ENCODE data around the gene ADAR. TPM values are rescaled to one million over a fixed set of nuclear protein-coding genes. Genes with fewer than 3 reads are reported as not detected.

Gene ADAR
- total RNA-seq, 8 experiments from 2014 or later: 56.8 to 127 (median 96.1) TPM

DNA sequence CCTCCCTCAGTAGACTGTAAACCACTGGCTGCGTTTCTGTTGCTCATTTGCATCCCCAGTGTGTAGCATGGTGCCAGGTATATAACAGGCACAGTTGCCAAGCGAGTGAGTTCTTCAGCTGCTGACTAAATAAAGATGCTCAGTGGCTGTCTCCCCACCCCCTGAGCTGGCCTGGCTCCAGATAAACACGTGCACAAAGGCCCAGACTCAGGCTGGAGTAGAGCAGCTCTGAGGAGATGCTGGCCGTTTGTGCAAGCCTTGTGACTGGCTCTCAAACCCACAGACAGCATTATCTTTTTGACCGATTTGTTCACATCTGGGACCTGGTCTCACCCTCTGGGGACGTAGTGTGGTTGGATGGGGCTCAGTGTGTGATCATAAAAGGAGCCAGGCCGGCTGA is 33.3 kb downstream of the ADAR start:
- in situ Hi-C loops (cut with MboI; ENCODE audit: low pct_unique_long_range_greater_than_20kb in 2 of 9, low sequenced_read_pairs in 9 of 9, unreplicated experiment in 9 of 9): loop anchor here in 3 of 9 experiments (25.0 kb wide), 1 partner anchor 488 kb away; the partner anchor contains the start of genes ADAM15 (in 3 of the 3) and EFNA4 (in 3 of the 3)
- Histone ChIP-seq H3K27ac (no peak overlapping the region), H3K4me1 (replicated peaks in 1 of 2) (peaks cover 18 to 25% of the 10 kb centered on the region in 2 donors), H3K4me3 (no peak overlapping the region)
- ATAC-seq (replicated peaks in 6 of 8): peak; percentile 17 to 90 (median 74)
- WGBS, 10 experiments: 0 to 60% (median 29%) methylated on average over 1 to 7 of the region's 7 CpGs; no CpG with 5 or more reads in 2 of the 10 experiments

DNA sequence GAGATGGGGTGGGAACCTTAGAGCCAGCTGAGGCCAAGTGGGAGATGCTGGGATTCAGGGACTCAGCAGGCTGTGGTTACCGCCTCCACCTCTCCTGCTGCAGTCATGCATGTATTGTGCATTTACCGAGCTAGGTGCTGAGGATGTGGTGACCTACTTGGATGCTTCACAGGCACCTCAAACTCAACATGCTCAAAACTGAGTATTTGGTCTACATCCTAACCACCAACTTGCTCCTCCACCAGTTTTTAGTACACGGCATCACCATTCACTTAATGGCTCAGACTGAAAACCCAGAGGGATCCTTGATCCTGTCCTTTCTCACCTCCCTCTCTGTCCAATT is 34.8 kb downstream of the ADAR start:
- WGBS, 10 experiments: 50 to 93% (median 86%) methylated on average over 1 to 3 of the region's 3 CpGs; no CpG with 5 or more reads in 3 of the 10 experiments
- ATAC-seq (replicated peaks in 6 of 8): no peak
- in situ Hi-C loops (cut with MboI; ENCODE audit: low pct_unique_long_range_greater_than_20kb in 2 of 9, low sequenced_read_pairs in 9 of 9, unreplicated experiment in 9 of 9): loop anchor here in 3 of 9 experiments (25.0 kb wide), 1 partner anchor 489 kb away; the partner anchor contains the start of genes ADAM15 (in 3 of the 3) and EFNA4 (in 3 of the 3)

DNA sequence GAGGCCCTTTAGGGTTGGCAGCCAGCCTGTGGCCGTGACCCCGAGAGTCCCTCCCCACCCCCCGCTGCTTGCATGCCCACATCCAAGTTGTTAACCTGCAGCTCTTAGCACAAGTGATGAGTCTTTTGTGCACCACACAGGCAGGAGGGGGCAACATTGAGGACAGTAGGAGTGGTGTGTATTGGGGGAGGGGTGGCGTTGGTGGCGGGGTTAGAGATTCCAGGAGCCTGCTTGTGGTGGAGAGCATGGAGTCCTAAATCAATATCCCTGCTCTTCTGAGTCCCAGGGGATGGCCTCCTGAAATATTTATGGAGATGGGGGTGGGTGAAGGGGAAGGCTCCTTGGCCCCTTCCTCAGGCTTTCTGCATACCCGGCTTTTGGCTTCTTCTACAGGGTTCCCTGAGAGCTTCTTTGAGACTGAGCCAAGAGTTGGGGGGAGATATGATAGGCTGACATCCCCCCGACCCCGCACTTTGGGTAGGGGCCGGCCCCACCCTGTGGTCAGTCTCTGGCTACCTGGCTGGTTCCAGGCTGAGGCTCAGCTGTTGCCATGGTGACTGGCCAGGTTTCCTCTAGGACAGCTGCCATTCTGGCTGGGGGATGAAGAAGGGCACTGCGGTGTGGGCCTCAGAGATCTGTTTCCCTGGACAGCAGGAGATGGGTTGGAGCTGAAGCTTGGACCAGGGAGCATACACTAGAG is 35.4 kb downstream of the ADAR start:
- 61 to 100% (median 80%) methylated on average over 1 to 4 of the region's 10 CpGs; no CpG with 5 or more reads in 5 of the 10 experiments for WGBS, 10 experiments
- H3K4me1 ChIP-seq (replicated peaks in 1 of 2): peaks cover 27 to 35% of the 10 kb centered on the region in 2 donors
- H3K27ac ChIP-seq: peak overlapping the region; percentile 5 to 17
- in situ Hi-C loops (cut with MboI; ENCODE audit: low pct_unique_long_range_greater_than_20kb in 2 of 9, low sequenced_read_pairs in 9 of 9, unreplicated experiment in 9 of 9): loop anchor here in 3 of 9 experiments (25.0 kb wide), 1 partner anchor 490 kb away; the partner anchor contains the start of genes ADAM15 (in 3 of the 3) and EFNA4 (in 3 of the 3)
- peak in 1 of 8 experiments; percentile 9 for ATAC-seq (replicated peaks in 6 of 8)
- H3K4me3 ChIP-seq: no peak overlapping the region

More for the DNA sequence above, 34.8 kb downstream of the ADAR start:
- Histone ChIP-seq H3K27ac (no peak overlapping the region), H3K4me3 (no peak overlapping the region), H3K4me1 (replicated peaks in 1 of 2) (peaks cover 27 to 33% of the 10 kb centered on the region in 2 donors)

GRCh38 chr1:154571964-154572288 is 36.1 kb downstream of the ADAR start:
- WGBS, 10 experiments: 85 to 100% (median 91%) methylated on average over 1 to 28 of the region's 29 CpGs; no CpG with 5 or more reads in 5 of the 10 experiments
- Histone ChIP-seq H3K4me1 (replicated peaks in 1 of 2) (peaks cover 28 to 36% of the 10 kb centered on the region in 2 donors), H3K27ac (peak overlapping the region; percentile 5 to 17), H3K4me3 (no peak overlapping the region)
- ATAC-seq (replicated peaks in 6 of 8): no peak
- in situ Hi-C loops (cut with MboI; ENCODE audit: low pct_unique_long_range_greater_than_20kb in 2 of 9, low sequenced_read_pairs in 9 of 9, unreplicated experiment in 9 of 9): loop anchor here in 3 of 9 experiments (25.0 kb wide), 1 partner anchor 490 kb away; the partner anchor contains the start of genes ADAM15 (in 3 of the 3) and EFNA4 (in 3 of the 3)

DNA sequence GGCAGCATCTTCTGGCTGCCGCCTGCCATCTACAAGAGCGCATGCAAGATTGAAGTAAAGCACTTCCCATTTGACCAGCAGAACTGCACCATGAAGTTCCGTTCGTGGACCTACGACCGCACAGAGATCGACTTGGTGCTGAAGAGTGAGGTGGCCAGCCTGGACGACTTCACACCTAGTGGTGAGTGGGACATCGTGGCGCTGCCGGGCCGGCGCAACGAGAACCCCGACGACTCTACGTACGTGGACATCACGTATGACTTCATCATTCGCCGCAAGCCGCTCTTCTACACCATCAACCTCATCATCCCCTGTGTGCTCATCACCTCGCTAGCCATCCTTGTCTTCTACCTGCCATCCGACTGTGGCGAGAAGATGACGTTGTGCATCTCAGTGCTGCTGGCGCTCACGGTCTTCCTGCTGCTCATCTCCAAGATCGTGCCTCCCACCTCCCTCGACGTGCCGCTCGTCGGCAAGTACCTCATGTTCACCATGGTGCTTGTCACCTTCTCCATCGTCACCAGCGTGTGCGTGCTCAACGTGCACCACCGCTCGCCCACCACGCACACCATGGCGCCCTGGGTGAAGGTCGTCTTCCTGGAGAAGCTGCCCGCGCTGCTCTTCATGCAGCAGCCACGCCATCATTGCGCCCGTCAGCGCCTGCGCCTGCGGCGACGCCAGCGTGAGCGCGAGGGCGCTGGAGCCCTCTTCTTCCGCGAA is 36.6 kb downstream of the ADAR start:
- Histone ChIP-seq H3K27ac (no peak overlapping the region), H3K4me1 (replicated peaks in 1 of 2) (peaks cover 33 to 40% of the 10 kb centered on the region in 2 donors), H3K4me3 (no peak overlapping the region)
- in situ Hi-C loops (cut with MboI; ENCODE audit: low pct_unique_long_range_greater_than_20kb in 2 of 9, low sequenced_read_pairs in 9 of 9, unreplicated experiment in 9 of 9): loop anchor here in 3 of 9 experiments (25.0 kb wide), 1 partner anchor 491 kb away; the partner anchor contains the start of genes ADAM15 (in 3 of the 3) and EFNA4 (in 3 of the 3)
- ATAC-seq (replicated peaks in 6 of 8): no peak
- 92 to 100% (median 95%) methylated on average over 4 to 56 of the region's 59 CpGs; no CpG with 5 or more reads in 3 of the 10 experiments for WGBS, 10 experiments

GRCh38 chr1:154568157-154568815 is 39.7 kb downstream of the ADAR start:
- Histone ChIP-seq H3K4me3 (peak overlapping the region; percentile 41 to 56 (median 47)), H3K4me1 (replicated peaks in 1 of 2) (peaks cover 29 to 32% of the 10 kb centered on the region in 2 donors), H3K27ac (no peak overlapping the region)
- WGBS, 10 experiments: 0 to 6% (median 4%) methylated on average over 3 to 12 of the region's 17 CpGs; no CpG with 5 or more reads in 7 of the 10 experiments
- peak in 2 of 8 experiments; percentile 6 to 12 for ATAC-seq (replicated peaks in 6 of 8)
- in situ Hi-C loops (cut with MboI; ENCODE audit: low pct_unique_long_range_greater_than_20kb in 2 of 9, low sequenced_read_pairs in 9 of 9, unreplicated experiment in 9 of 9): loop anchor here in 3 of 9 experiments (25.0 kb wide), 1 partner anchor 494 kb away; the partner anchor contains the start of genes ADAM15 (in 3 of the 3) and EFNA4 (in 3 of the 3)

DNA sequence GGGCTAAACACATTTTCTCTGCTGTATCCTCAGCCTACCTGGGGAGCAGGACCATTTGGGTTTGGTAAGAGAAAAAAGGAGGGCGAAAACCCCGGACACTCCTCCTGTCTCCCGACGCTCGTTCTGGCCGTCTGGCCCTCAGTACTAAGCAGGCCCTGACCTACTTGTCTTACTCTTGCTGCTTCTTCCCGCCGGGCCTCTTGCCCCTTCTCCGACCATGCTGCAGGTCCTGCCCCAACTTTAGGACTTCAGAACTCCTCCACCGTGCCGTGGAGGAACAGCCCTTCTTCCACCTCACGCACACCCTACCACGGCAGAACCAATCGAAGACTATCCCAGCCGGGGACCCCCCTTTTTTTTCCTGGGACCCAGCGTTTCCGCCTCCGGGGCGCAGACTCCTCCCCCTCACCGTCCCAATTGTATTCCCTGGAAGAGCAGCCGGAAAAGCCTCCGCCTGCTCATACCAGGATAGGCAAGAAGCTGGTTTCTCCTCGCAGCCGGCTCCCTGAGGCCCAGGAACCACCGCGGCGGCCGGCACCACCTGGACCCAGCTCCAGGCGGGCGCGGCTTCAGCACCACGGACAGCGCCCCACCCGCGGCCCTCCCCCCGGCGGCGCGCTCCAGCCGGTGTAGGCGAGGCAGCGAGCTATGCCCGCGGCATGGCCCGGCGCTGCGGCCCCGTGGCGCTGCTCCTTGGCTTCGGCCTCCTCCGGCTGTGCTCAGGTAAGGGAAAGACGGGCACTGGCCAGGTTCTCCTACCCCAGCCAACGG is 40.4 kb downstream of the ADAR start, which contains the start of gene CHRNB2:
TSS of gene CHRNB2 (plus strand) at position 393 of the 771 bp plus-strand sequence. CDS start at position 660, 267 bp downstream.
- no peak within 1 kb of the TSS for H3K27ac ChIP-seq
- peak; percentile 90 to 100 (median 92) for ATAC-seq (replicated peaks in 6 of 8)
- in situ Hi-C loops (cut with MboI; ENCODE audit: low pct_unique_long_range_greater_than_20kb in 2 of 9, low sequenced_read_pairs in 9 of 9, unreplicated experiment in 9 of 9): loop anchor here in 3 of 9 experiments (25.0 kb wide), 1 partner anchor 495 kb away; the partner anchor contains the start of genes ADAM15 (in 3 of the 3) and EFNA4 (in 3 of the 3)
- H3K4me1 ChIP-seq (replicated peaks in 1 of 2): peaks cover 22 to 25% of the 10 kb centered on the region in 2 donors
- H3K4me3 ChIP-seq: peak within 1 kb of the TSS; percentile 41 to 56 (median 47)
- WGBS, 10 experiments: 0 to 12% (median 0%) methylated on average over 1 to 34 of the region's 53 CpGs; no CpG with 5 or more reads in 1 of the 10 experiments

DNA sequence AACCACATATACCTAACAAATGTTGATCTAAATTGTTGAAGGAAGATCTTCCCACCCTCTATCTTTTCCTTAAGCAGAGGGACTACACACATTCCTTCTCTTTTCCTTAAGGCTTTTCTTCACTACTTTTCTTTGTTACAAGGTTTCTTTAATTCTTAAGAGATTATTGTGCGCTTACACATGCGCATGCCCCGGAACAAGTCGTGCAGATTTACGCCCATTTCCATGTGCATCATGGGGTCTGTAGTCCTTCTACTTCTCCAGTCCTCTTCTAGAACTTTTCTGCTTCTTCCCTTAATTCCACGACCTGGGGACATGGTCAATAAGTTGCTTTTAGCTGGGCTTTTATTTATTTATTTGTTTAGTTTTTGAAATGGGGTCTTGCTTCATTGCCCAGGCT is 42.1 kb downstream of the ADAR start:
- in situ Hi-C loops (cut with MboI; ENCODE audit: low pct_unique_long_range_greater_than_20kb in 2 of 9, low sequenced_read_pairs in 9 of 9, unreplicated experiment in 9 of 9): loop anchor here in 3 of 9 experiments (25.0 kb wide), 1 partner anchor 496 kb away; the partner anchor contains the start of genes ADAM15 (in 3 of the 3) and EFNA4 (in 3 of the 3)
- 0 to 88% (median 64%) methylated on average over 1 to 6 of the region's 6 CpGs for WGBS, 10 experiments
- ATAC-seq (replicated peaks in 6 of 8): no peak
- H3K27ac ChIP-seq: no peak overlapping the region
- H3K4me1 ChIP-seq (replicated peaks in 1 of 2): peaks cover 15 to 17% of the 10 kb centered on the region in 2 donors
- H3K4me3 ChIP-seq: no peak overlapping the region

DNA sequence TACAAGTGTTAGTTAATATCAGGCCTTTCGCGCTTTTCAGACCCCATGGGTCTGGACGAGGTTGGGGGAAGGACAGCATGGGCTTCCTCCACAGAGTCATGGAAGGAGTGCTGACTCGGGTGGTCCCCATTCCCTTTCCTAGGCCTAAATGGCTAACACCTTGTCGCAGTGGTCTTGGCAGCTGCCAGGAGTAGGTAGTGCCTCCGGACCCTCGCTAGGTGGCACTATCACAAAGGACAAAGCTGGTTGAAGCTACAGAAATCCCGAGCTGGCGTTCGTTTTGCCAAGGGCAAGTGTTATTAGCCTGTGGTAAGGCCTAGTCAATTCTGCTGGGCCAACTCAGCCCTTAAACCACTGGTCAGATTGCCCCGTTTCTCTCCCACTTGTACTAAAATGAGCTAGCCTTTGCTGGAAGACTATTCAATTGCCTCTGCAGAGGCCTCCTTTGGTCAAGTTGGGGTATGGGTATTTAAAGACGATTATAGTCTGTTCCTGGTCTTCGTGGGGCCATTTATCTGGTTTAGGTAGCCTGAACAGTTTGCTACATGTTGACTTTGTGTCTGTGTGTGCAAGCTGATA is 48.4 kb downstream of the ADAR start:
- H3K4me1 ChIP-seq (replicated peaks in 1 of 2): peaks cover 13 to 14% of the 10 kb centered on the region in 2 donors
- peak overlapping the region; percentile 87 to 90 for H3K27ac ChIP-seq
- peak; percentile 31 to 57 (median 54) for ATAC-seq (replicated peaks in 6 of 8)
- in situ Hi-C loops (cut with MboI; ENCODE audit: low pct_unique_long_range_greater_than_20kb in 2 of 9, low sequenced_read_pairs in 9 of 9, unreplicated experiment in 9 of 9): loop anchor here in 3 of 9 experiments (25.0 kb wide), 1 partner anchor 503 kb away; the partner anchor contains the start of genes ADAM15 (in 3 of the 3) and EFNA4 (in 3 of the 3)
- 0 to 23% (median 9%) methylated on average over 1 to 12 of the region's 13 CpGs; no CpG with 5 or more reads in 4 of the 10 experiments for WGBS, 10 experiments
- H3K4me3 ChIP-seq: peak overlapping the region; percentile 51 to 83 (median 77)

- peak; percentile 84 to 93 (median 91) for ATAC-seq (replicated peaks in 6 of 8)
- H3K27ac ChIP-seq: peak overlapping the region; percentile 87 to 90
- in situ Hi-C loops (cut with MboI; ENCODE audit: low pct_unique_long_range_greater_than_20kb in 2 of 9, low sequenced_read_pairs in 9 of 9, unreplicated experiment in 9 of 9): loop anchor here in 3 of 9 experiments (25.0 kb wide), 1 partner anchor 503 kb away; the partner anchor contains the start of genes ADAM15 (in 3 of the 3) and EFNA4 (in 3 of the 3)
- H3K4me3 ChIP-seq: peak overlapping the region; percentile 51 to 83 (median 77)
- H3K4me1 ChIP-seq (replicated peaks in 1 of 2): peaks cover 13 to 14% of the 10 kb centered on the region in 2 donors
- 0 to 11% (median 3%) methylated on average over 2 to 14 of the region's 57 CpGs; no CpG with 5 or more reads in 5 of the 10 experiments for WGBS, 10 experiments
Observed at GRCh38 chr1:154558720-154559465, 49.1 kb downstream of the ADAR start.
